Right cardiac atrium (tissue), 5 donors: Measurements from ENCODE around the gene PRR36. TPM values are rescaled to one million over a fixed set of nuclear protein-coding genes. Genes with fewer than 3 reads are reported as not detected.
A peak's percentile ranks its signal among the peaks of the same experiment; 100 is the strongest.
"Not testable (repeated sequence)": the region's sequence is repeated elsewhere in the genome, so short reads cannot be mapped to it uniquely, and the experiment has no call there.

Experiments
- ATAC-seq, 2 donors: fragments of 200-7000 bp; cut with Tn5 transposase; one replicate each; pipeline versions ENCODE4 v1.8.0 to v1.9.1; 2020; ENCODE audit warnings: moderate library complexity in 2 of 2, mild to moderate bottlenecking in 1 of 2
- DNase-seq, 3 donors: peaks; one replicate each; pipeline ENCODE4 v3.0.0-alpha.2; 2020
- H3K27ac ChIP-seq: one replicate; pipeline ENCODE4 v1.5.1; 2013; ENCODE audit warnings: mild to moderate bottlenecking, low read length, control low read depth, moderate library complexity
- H3K27me3 ChIP-seq: one replicate; pipeline ENCODE4 v1.6.1; 2013; ENCODE audit not compliant: control insufficient read depth, insufficient read depth
- H3K4me1 ChIP-seq: one replicate; pipeline ENCODE4 v1.6.1; 2013; ENCODE audit warnings: low read length; ENCODE audit not compliant: control insufficient read depth, insufficient read depth
- H3K4me3 ChIP-seq: one replicate; pipeline ENCODE4 v1.5.1; 2013; ENCODE audit warnings: low read length, control low read depth
- H3K9me3 ChIP-seq: one replicate; pipeline ENCODE4 v1.6.1; 2013; ENCODE audit warnings: low read length; ENCODE audit not compliant: control insufficient read depth
- WGBS: extraction: QIAGEN DNeasy Blood & Tissue Kit; methylation state at CpG from one replicate; pipeline ENCODE4 v1.1.7; 2013; 5-methylcytosine and 5-hydroxymethylcytosine counted together
- intact Hi-C, 4 donors: fragments of 100-400 bp; cut with DNase I; formaldehyde crosslinking; loops; one replicate each; pipeline versions ENCODE4 v1.11.0 to v1.14.0; 2022 to 2023
- polyA plus RNA-seq: library from polyadenylated mRNA; stranded (reverse); fragments of 200-250 nt; gene quantifications from one replicate; pipeline ENCODE4 v1.2.3, GENCODE V29; 2013
- total RNA-seq, 4 donors: library from RNA; stranded (reverse); fragmentation: NEBNext Ultra II Directional; extraction: Animal tissue kit (Norgen Biotek cat#: 25700); gene quantifications; one replicate each; pipeline ENCODE4 v1.2.1, GENCODE V29; 2021
- donor health status: healthy with polysubstance abuse.
- donor health status: DM: no; HTN: yes; CAD: no.
- donor health status: DM: no; HTN: no; CAD: no.
- donor health status: DM: no; HTN: yes; CAD: no; lungs with severe emphysema.
- donor health status: DM: yes; HTN: yes; CAD: no.

The PRR36 gene
- total and polyA plus RNA-seq, 5 donors = 0.11 to 0.34 (median 0.29) TPM; not detected in 2

DNA sequence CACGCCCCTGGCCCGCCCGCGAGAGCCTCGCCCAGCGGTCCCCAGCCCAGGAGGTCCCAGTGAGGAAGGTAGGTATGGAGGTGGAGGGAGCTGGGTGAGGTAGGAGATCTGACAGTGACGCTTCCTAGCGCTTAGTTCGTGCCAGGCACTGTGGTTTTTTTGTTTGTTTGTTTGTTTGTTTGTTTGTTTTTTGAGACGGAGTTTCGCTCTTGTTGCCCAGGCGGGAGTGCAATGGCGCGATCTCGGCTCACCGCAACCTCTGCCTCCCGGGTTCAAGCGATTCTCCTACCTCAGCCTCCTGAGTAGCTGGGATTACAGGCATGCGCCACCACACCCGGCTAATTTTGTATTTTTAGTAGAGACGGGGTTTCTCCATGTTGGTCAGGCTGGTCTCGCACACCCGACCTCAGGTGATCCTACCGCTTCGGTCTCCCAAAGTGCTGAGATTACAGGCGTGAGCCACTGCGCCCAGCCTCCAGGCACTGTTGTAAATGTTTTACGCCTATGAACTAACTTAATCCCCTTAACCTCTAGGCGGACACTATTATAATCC lies 43.9 kb upstream of the PRR36 start:
- ATAC-seq, H3K4me1 ChIP-seq, H3K4me3 ChIP-seq, intact Hi-C loops, H3K27me3 ChIP-seq, H3K27ac ChIP-seq, H3K9me3 ChIP-seq: not testable (repeated sequence)
- WGBS = 28% methylated on average over 29 of the region's 29 CpGs
- DNase-seq = peak in 1 of 3 donors; percentile 39

DNA sequence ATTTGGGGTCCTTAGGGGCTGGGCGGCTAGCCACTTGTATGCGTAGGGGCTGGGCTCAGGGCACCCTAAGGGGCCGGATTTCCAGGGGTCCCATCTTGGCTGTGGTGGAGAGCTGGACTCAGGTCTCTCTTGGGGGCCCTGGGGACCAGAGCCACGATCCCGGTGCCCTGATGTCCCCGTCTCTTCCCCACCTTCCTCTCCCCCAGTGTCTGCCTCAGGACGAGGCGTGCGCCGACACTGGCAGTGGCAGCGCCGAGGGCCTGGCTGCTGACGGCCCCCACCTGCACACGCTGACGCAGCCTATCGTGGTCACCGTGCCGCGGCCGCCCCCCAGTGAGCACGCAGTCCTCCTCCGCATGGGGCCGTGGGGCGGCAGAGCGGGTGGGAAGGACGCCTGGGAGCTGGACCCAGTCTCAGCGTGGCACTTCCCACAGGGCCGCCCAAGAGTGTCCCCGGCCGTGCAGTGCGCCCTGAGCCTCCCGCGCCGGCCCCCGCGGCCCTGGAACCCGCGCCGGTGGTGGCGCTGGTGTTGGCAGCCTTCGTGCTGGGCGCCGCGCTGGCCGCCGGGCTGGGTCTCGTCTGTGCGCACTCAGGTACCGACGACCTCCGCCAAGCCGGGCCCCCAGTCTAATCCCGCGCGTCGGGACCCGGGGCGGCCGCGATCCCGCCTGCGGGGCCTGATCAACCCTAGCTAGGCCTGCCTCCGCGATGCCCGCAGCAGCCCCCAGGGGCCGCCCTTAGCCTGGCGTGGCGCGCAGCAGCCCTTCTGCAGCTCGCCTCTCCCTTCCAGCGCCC lies 43.3 kb upstream of the PRR36 start:
- peaks cover 2% of the 10 kb centered on the region for H3K4me1 ChIP-seq
- H3K4me3 ChIP-seq = peak overlapping the region; percentile 3
- H3K9me3 ChIP-seq = no peaks in the 10 kb centered on the region
- no peaks in the 10 kb centered on the region for H3K27me3 ChIP-seq
- DNase-seq (peak; percentile 49 to 88 (median 80)), ATAC-seq (no peak)
- peak overlapping the region; percentile 17 for H3K27ac ChIP-seq
- intact Hi-C loops = no loop called here
- 1% methylated on average over 71 of the region's 71 CpGs for WGBS

DNA sequence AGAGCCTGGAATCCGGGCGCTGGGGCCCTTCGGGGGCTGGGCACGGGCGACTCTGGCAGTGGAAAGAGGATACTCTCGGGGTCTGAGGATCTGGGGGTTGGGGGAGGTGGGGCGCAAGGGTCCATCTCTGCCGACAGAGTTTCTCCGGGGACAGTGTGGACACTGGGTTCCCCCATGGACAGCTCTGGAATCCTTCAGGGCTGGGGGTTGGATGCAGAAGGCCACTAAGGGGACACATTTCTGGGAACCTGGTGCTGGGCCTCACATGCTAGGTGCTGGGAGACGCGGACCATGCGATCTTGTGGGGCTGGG lies 42.7 kb upstream of the PRR36 start:
- intact Hi-C loops = no loop called here
- peak overlapping the region; percentile 19 for H3K4me3 ChIP-seq
- ATAC-seq (no peak), DNase-seq (no peak)
- 4% methylated on average over 12 of the region's 12 CpGs for WGBS
- H3K27ac ChIP-seq = peak overlapping the region; percentile 17
- H3K4me1 ChIP-seq = peaks cover 2% of the 10 kb centered on the region
- no peaks in the 10 kb centered on the region for H3K27me3 ChIP-seq
- no peaks in the 10 kb centered on the region for H3K9me3 ChIP-seq

DNA sequence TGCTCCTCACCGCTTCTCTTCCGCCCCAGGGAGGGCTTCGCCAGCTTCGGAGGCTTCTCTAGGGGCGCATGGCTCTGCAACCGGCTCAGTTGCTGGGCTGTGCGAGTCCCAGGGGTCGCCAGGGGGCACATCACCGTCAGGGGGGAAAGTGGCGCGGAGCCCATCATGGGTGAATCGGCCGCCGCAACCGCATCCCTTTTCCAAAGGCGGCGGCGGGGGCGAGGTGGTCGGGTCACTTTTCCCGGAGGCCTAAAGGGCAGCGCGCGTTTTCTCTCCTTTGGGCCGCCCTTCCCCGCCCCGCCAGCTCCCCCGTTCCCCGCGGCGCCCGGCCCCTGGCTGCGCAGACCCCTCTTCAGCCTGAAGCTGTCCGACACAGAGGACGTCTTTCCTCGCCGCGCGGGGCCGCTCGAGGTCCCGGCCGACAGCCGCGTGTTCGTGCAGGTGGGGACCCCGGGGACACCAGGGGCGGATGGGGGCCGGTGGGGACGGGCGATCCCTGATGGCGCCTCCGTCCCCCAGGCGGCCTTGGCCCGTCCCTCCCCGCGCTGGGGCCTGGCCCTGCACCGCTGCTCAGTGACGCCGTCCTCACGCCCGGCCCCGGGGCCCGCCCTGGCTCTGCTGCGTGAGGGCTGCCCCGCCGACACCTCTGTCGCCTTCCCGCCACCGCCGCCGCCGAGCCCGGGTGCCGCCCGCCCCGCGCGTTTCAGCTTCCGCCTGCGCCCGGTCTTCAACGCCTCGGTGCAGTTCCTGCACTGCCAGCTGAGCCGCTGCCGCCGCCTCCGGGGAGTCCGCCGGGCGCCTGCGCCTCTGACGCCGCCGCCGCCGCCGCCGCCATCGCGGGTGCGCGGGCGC lies 42.1 kb upstream of the PRR36 start:
- no peaks in the 10 kb centered on the region for H3K4me1 ChIP-seq
- DNase-seq (peak; percentile 30 to 71 (median 59)), ATAC-seq (no peak)
- no peaks in the 10 kb centered on the region for H3K9me3 ChIP-seq
- intact Hi-C loops = no loop called here
- no peak overlapping the region for H3K27ac ChIP-seq
- WGBS = under 1% methylated on average over 104 of the region's 104 CpGs
- no peaks in the 10 kb centered on the region for H3K27me3 ChIP-seq
- peak overlapping the region; percentile 19 for H3K4me3 ChIP-seq

GRCh38 chr19:7915250-7916102 lies 41.3 kb upstream of the PRR36 start:
- Histone ChIP-seq H3K9me3 (no peaks in the 10 kb centered on the region), H3K4me1 (no peaks in the 10 kb centered on the region), H3K27me3 (no peaks in the 10 kb centered on the region), H3K27ac (no peak overlapping the region), H3K4me3 (no peak overlapping the region)
- no peak for ATAC-seq
- DNase-seq = peak in 2 of 3 donors; percentile 6 to 35
- 48% methylated on average over 24 of the region's 24 CpGs for WGBS
- intact Hi-C loops = no loop called here

- intact Hi-C loops = no loop called here
- Histone ChIP-seq H3K9me3 (no peaks in the 10 kb centered on the region), H3K27me3 (no peaks in the 10 kb centered on the region), H3K4me1 (no peaks in the 10 kb centered on the region), H3K4me3 (no peak within 1 kb of the TSS), H3K27ac (no peak within 1 kb of the TSS)
- 64% methylated on average over 12 of the region's 12 CpGs for WGBS
- DNase-seq (peak; percentile 13 to 64 (median 61)), ATAC-seq (no peak)
Measured at GRCh38 chr19:7914598-7915045, 40.4 kb upstream of the PRR36 start, which contains the start of gene TGFBR3L. TSS of gene TGFBR3L (plus strand) at chr19:7914830.

GRCh38 chr19:7914099-7914498 lies 39.9 kb upstream of the PRR36 start:
- no peaks in the 10 kb centered on the region for H3K27me3 ChIP-seq
- no peak for ATAC-seq

DNA sequence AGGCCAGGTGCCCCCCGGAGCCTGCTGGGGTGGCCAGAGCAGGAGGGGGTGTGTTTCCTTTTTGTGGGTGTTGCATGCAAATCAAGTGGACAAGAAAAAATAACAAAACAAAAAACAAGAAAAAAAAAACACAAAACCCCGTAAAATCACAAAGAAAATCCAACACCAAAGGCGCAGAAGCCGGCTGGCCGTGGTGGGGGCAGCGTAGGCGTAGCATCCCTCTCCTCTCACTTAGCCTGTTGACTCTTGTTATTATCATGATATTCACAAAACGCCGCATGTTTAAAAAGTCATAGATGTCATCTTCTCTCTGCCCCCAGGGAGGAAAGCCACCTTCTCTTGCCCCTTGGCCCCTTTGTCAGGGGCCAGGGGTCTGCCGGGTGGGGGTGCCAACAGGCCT lies 39.5 kb upstream of the PRR36 start:
- 83% methylated on average over 10 of the region's 10 CpGs for WGBS
- no peaks in the 10 kb centered on the region for H3K4me1 ChIP-seq

More at GRCh38 chr19:7914099-7914498, 39.9 kb upstream of the PRR36 start:
- Histone ChIP-seq H3K9me3 (no peaks in the 10 kb centered on the region), H3K27ac (no peak overlapping the region), H3K4me1 (no peaks in the 10 kb centered on the region), H3K4me3 (no peak overlapping the region)
- 60% methylated on average over 12 of the region's 12 CpGs for WGBS
- intact Hi-C loops = no loop called here
- peak in 2 of 3 donors; percentile 14 to 54 for DNase-seq

GRCh38 chr19:7912697-7913564 lies 38.7 kb upstream of the PRR36 start:
- H3K27me3 ChIP-seq = no peaks in the 10 kb centered on the region
- 95% methylated on average over 39 of the region's 39 CpGs for WGBS
- intact Hi-C loops = no loop called here
- DNase-seq = peak in 2 of 3 donors; percentile 15 to 61
- H3K4me3 ChIP-seq = no peak overlapping the region
- no peaks in the 10 kb centered on the region for H3K4me1 ChIP-seq
- ATAC-seq = no peak
- H3K27ac ChIP-seq = no peak overlapping the region
- no peaks in the 10 kb centered on the region for H3K9me3 ChIP-seq

More for the DNA sequence above, 39.5 kb upstream of the PRR36 start:
- ATAC-seq (no peak), DNase-seq (peak in 1 of 3 donors; percentile 54)
- Histone ChIP-seq H3K27ac (no peak overlapping the region), H3K4me3 (no peak overlapping the region), H3K9me3 (no peaks in the 10 kb centered on the region), H3K27me3 (no peaks in the 10 kb centered on the region)
- intact Hi-C loops = no loop called here
